Fibroblast of villous mesenchyme (primary cell): ENCODE data around the gene FA2H. TPM values are rescaled to one million over a fixed set of nuclear protein-coding genes. Genes with fewer than 3 reads are reported as not detected.

Source experiments
- DNase-seq: peaks from one replicate; pipeline ENCODE4 v3.0.0-alpha.2; 2010; ENCODE audit warnings: low read depth
- H3K4me3 ChIP-seq: 2 replicates; pipeline ENCODE4 v1.5.1; 2011; ENCODE audit warnings: low read depth, mild to moderate bottlenecking, low read length
- CTCF ChIP-seq: IDR thresholded peaks from 2 replicates; pipeline ENCODE4 v1.5.1; 2012; ENCODE audit warnings: low read depth, mild to moderate bottlenecking, low read length; ENCODE audit not compliant: insufficient read depth
- total RNA-seq: library from RNA; depleted of rRNA; stranded (reverse); fragments of >200 nt; gene quantifications from 2 replicates; pipeline ENCODE4 v1.2.3, GENCODE V29; 2012

The FA2H gene
- total RNA-seq, 1 donor: not detected

DNA sequence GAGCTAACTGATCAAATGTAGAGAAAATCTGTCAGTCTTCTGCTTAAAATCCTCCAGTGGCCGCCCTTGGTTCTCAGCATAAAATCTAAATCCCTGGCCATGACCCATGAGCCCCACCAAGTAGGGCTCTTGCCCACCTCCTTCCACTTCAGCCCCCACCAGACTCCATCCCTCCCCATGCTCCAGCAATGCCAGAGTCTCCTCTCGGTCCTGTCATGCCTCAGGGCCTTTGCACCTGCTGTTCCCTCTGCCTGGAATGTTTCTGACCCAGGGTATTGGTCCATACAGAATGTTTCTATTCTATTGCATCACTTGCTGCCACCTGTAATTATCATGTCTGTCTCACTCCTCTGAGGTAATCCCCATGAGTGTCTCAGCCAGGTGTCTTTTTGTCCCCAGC, 22.4 kb downstream of the FA2H start:
- no peak for DNase-seq
- H3K4me3 ChIP-seq: no peak overlapping the region
- no peak for TF ChIP-seq CTCF

DNA sequence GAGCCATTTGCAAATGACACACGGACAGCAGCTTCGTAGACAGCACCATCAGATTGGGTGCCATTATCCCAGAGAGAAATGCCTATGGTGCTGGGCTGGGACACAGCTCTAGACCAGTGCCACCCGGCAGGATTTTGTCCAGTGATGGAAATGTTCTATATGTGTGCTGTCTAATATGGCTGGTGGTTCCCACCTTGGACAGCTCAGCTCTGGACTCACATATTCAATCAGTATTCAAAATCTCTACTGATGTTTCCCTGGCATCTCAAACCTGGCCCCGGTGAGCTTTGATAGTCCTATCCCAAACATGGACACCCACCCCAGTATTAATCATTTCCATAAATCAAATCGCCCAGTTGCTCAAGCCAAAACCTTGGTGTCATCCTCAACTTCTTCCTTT, 23.0 kb downstream of the FA2H start:
- no peak overlapping the region for H3K4me3 ChIP-seq
- TF ChIP-seq CTCF: no peak
- DNase-seq: no peak

DNA sequence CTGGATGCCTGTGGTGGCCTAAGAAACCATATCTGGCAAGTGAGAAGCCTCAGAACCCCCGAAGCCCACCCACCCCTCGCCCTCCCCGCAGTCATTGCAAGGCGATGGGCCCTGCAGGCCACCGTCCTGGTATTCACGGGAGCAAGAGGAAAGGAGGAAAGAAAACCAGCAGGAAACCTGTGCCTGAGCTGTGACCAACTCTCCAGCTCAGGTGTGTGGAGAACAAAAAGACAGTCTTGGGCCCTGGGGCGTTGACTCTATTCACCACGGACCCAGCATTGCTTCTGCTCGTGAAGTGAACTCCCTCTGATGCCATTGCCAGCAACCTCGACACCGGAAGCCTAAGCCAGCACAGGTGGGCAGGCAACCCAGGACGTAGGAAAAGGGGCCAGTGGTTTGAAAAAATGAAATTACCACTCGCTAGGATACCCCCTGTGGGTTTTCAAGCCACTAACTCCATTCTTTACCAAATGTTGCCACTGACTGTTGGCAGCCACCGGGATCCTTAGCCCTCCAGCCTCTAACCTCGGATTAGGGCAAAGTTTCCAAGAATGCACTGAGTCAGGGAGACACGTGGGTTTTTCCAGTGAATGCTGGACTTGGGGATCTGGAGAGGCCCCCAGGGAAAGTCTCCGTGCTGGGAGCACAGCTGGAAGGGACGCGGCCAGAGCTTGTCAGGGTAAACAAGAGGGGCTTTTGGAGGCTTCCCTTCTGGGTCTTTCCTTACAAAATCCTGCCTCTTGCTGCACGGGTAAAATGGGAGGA, 25.1 kb downstream of the FA2H start:
- H3K4me3 ChIP-seq: no peak overlapping the region
- DNase-seq: peak; percentile 27
- no peak for TF ChIP-seq CTCF

DNA sequence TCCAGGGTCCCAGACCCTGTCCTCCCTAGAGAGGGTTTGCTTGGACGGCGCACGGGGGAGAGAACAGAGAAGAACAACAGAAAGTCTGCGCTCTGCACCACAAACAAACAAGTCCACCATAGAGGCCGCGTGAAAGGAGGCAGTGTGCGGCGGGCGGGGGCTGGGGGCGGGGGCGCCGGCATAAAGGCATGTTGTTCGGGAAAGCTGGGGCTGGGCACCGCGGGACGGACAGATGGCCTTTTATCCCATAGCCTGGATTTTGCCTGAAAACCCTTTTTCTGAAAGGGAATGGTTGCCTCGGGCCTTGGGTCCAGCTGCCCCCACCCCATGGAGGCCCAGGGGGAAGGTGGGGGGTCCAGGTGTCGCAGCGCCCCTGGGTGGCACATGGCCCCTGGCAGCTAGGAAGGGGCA, 26.0 kb downstream of the FA2H start:
- no peak for DNase-seq
- TF ChIP-seq CTCF: no peak
- H3K4me3 ChIP-seq: no peak overlapping the region

DNA sequence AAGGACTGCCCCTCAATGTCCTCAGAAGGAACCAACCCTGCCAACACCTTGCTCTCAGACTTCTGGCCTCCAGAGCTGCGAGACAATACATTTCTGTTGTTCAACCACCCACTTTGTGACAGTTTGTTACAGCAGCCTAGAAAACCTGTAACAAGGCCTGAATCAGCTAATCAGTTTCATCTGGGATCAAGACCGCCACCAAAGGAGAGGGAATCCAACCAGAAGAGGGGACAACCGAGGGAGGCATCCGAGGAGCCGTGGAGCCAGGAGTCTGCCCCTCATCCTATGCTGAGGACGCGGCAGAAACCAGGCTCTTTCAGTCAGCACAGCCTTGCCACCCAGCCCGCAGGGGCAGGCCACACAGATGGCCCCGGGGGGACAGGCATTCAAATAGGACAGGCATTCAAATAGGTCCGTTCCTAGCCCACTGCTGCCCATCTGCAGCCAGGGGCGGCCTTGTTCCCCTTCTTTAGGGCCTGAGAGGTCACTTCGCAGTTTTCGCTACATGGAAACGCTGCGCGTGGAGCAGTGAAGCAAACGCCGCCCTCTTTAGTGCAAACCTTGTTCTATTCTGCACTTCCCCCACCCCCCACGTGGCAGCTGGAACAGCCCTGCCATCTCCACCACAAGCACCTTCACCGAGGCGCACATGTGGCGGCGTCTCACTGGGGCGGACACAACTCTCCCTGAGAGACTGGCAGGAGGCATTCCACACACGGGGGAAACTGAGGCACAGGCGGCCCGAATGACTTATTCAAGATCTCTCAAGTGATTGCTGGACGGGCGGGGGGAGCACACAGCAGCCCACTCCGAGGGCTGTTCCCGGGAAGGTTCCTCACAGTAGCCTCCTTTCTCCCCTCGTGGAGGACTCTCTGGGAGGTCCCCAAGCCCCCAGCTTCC, 26.7 kb downstream of the FA2H start:
- H3K4me3 ChIP-seq: no peak overlapping the region
- no peak for TF ChIP-seq CTCF
- DNase-seq: no peak

DNA sequence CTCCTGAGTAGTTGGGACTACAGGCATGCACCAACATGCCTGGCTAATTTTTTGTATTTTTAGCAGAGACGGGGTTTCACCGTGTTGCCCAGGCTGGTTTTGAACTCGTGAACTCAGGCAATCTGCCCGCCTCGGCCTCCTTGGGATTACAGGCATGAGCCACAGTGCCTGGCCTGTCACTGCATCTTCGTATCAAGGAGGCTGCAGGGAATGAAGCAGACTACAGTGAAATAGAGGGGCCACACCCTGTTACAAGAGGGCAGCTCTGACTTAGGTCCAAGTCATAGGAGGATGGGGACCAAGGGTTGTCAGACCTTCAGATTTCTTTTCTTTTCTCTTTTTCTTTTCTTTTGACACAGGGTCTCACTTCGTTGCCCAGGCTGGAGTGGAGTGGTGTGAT, 28.7 kb downstream of the FA2H start:
- no peak for DNase-seq
- no peak for TF ChIP-seq CTCF
- no peak overlapping the region for H3K4me3 ChIP-seq
